Gastroesophageal sphincter (tissue), 4 donors: Measurements from ENCODE around the gene MYL2. TPM values are rescaled to one million over a fixed set of nuclear protein-coding genes. Genes with fewer than 3 reads are reported as not detected.

Experiments
- ATAC-seq: fragments of 150-250 bp; one replicate; pipeline ENCODE4 v1.9.1; 2016; ENCODE audit warnings: mild to moderate bottlenecking, moderate library complexity
- H3K27ac ChIP-seq, 4 donors: fragments of 200-600 bp; sonication (generic) in 3 of 4; 1 replicate in 3 of 4; 2 replicates in 1 of 4; pipeline ENCODE4 v1.5.1; 2016 to 2019
- H3K27me3 ChIP-seq: fragments of 200-600 bp; sonication (generic); one replicate; pipeline ENCODE4 v1.5.1; 2019
- H3K36me3 ChIP-seq, 2 donors: fragments of 200-600 bp; sonication (generic); one replicate each; pipeline ENCODE4 v1.5.1; 2019; ENCODE audit warnings: control low read depth in 1 of 2
- H3K4me1 ChIP-seq, 3 donors: fragments of 200-600 bp; sonication (generic); 1 replicate in 2 of 3; 2 replicates in 1 of 3; pipeline ENCODE4 v1.5.1; 2016 to 2019; ENCODE audit warnings: control low read depth in 2 of 3
- H3K4me3 ChIP-seq, 2 donors: fragments of 200-600 bp; sonication (generic); one replicate each; pipeline ENCODE4 v1.5.1; 2019; ENCODE audit warnings: mild to moderate bottlenecking in 1 of 2, moderate library complexity in 1 of 2
- H3K9me3 ChIP-seq, 3 donors: fragments of 200-600 bp; sonication (generic); one replicate each; pipeline ENCODE4 v1.5.1; 2017 to 2019; ENCODE audit warnings: control low read depth in 2 of 3
- EP300 ChIP-seq: sonication (generic); formaldehyde crosslinking; IDR thresholded peaks from one replicate; pipeline ENCODE4 v1.6.1; 2017; ENCODE audit warnings: antibody characterized with exemption, mild to moderate bottlenecking
- POLR2A ChIP-seq, 2 donors: fragments of 450-650 bp; IDR thresholded peaks; one replicate each; pipeline ENCODE4 v1.6.1; 2017; ENCODE audit warnings: antibody characterized with exemption in 2 of 2, mild to moderate bottlenecking in 2 of 2, moderate library complexity in 1 of 2
- POLR2AphosphoS5 ChIP-seq: sonication (generic); formaldehyde crosslinking; IDR thresholded peaks from one replicate; pipeline ENCODE4 v1.6.1; 2017; ENCODE audit warnings: antibody characterized with exemption
- WGBS, 2 donors: methylation state at CpG; one replicate each; pipeline ENCODE4 v1.1.5; 2018; ENCODE audit warnings: low coverage in 1 of 2; 5-methylcytosine and 5-hydroxymethylcytosine counted together
- total RNA-seq, 4 donors: library from RNA; depleted of rRNA; stranded (reverse); fragments of >200 nt; gene quantifications; one replicate each; pipeline ENCODE4 v1.1.0, GENCODE V29; 2016
- TF ChIP-seq, protein P1 (sequence below), 4 experiments: fragments of 200-600 bp in 2 of 4; fragments of 450-650 bp in 2 of 4; sonication (generic) in 1 of 4; IDR thresholded peaks; one replicate each; pipeline ENCODE4 v1.5.1; 2017 to 2019; ENCODE audit warnings: antibody characterized with exemption in 4 of 4, mild to moderate bottlenecking in 2 of 4, moderate library complexity in 2 of 4

The MYL2 gene, protein sequence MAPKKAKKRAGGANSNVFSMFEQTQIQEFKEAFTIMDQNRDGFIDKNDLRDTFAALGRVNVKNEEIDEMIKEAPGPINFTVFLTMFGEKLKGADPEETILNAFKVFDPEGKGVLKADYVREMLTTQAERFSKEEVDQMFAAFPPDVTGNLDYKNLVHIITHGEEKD
- total RNA-seq: not detected

DNA sequence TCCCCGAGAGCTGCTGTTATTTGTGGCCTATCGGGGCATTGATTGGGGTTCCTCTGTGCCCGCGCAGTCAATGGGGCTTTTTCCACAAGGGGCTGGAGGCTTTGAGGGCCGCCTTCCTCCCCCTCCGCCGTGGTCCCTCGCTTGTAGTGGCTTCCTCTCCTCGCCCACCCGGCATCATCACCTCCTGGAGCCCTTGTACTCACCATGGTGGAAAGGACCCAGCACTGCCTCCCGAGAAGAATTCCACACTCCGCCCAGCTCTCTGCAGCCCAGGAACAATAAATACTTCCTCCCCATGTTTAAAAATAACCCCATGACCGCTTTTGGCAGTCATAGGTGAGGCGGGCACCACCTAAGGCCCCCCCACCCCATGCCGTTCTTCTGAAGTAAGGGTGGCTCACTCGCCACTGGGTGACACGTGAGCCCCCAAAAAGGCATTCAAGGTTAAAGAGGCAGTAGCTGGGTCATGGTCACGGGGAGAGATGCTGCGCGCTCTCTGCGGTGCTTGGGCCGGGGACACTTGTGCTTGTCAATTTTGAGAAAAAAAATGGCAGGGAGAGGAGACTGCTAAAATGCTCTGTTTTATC, at the start of gene MYL2:
MYL2 (minus strand) TSS at position 256 of the 587 bp plus-strand sequence; CDS start at position 206, 50 bp downstream.
- Histone ChIP-seq H3K4me3 (no peak within 1 kb of the TSS), H3K9me3 (no peaks in the 10 kb centered on the region), H3K36me3 (no peaks in the 10 kb centered on the region), H3K27ac (no peak within 1 kb of the TSS), H3K4me1 (no peaks in the 10 kb centered on the region), H3K27me3 (peaks cover 49% of the 10 kb centered on the region)
- TF ChIP-seq, protein P1, sequence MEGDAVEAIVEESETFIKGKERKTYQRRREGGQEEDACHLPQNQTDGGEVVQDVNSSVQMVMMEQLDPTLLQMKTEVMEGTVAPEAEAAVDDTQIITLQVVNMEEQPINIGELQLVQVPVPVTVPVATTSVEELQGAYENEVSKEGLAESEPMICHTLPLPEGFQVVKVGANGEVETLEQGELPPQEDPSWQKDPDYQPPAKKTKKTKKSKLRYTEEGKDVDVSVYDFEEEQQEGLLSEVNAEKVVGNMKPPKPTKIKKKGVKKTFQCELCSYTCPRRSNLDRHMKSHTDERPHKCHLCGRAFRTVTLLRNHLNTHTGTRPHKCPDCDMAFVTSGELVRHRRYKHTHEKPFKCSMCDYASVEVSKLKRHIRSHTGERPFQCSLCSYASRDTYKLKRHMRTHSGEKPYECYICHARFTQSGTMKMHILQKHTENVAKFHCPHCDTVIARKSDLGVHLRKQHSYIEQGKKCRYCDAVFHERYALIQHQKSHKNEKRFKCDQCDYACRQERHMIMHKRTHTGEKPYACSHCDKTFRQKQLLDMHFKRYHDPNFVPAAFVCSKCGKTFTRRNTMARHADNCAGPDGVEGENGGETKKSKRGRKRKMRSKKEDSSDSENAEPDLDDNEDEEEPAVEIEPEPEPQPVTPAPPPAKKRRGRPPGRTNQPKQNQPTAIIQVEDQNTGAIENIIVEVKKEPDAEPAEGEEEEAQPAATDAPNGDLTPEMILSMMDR (IDR thresholded peaks at IDR 0.05): no peak
- TF ChIP-seq POLR2A (IDR thresholded peaks at IDR 0.05) (no peak), EP300 (no peak)
- no peak for ATAC-seq
- WGBS, 2 donors: 72 to 87% methylated on average over 6 to 9 of the region's 22 CpGs

DNA sequence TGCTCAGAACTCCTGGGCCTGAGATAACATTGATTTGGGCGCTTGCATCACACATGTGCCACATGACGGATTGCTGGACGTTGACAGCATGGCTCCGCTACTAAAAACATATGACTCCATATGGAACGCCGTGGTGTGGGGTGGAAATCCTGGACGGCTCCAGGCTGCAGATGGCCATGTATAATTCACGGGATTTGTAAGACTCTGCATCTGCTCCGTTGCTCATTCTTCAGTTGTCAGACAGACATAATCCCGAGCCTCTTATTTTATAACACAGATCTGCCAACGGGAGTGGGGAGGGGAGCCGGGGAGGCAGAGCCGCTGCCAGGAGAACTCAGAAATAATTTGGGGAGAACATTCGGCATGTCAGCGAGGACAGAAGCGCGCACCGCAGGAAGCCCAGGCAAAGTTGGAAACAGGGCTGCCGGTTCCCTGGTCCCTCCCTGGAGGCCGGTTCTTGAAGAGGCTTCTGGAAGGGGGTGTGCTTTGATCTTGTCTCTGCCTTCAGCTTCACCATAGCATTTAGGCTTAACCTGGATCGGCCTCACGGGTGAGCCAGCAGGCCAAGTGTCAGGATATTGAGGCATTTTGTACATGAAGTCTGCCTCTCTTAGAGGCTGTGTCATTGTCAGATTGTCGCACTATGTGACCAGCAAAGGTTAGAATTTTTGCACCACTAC, 45.8 kb upstream of the MYL2 start:
- H3K27me3 ChIP-seq: peaks cover 65% of the 10 kb centered on the region
- peaks cover 0 to 6% (median 0%) of the 10 kb centered on the region in 3 donors for H3K9me3 ChIP-seq
- WGBS, 2 donors: 26 to 46% methylated on average over 6 to 9 of the region's 23 CpGs
- H3K4me1 ChIP-seq: no peaks in the 10 kb centered on the region
- no peaks in the 10 kb centered on the region for H3K36me3 ChIP-seq
- H3K27ac ChIP-seq: no peak overlapping the region
- no peak overlapping the region for H3K4me3 ChIP-seq
- TF ChIP-seq EP300: no peak
- TF ChIP-seq POLR2AphosphoS5: no peak
- TF ChIP-seq POLR2A (IDR thresholded peaks at IDR 0.05): no peak
- TF ChIP-seq, protein P1 (IDR thresholded peaks at IDR 0.05): no peak
- ATAC-seq: no peak

DNA sequence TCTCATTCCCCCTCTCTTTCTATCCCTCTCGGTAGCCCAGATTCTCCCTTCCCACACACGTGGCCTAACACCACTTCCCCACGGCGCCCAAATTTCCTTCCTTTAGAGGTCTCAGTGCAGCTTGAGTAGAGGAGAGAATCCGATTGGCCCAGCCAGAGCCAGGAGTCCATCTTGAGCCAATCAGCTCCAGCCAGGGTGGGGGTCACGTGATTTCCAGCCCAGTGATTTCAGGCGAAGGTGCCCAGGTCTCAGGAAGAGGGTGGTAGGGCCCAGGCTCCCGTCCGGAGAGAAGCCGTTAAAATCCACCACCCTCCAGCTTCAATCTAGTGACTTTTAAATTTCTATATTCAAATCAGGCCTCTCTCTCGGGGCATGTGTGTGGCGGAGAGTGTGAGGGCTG, 45.2 kb upstream of the MYL2 start:
- Histone ChIP-seq H3K36me3 (no peaks in the 10 kb centered on the region), H3K4me1 (no peaks in the 10 kb centered on the region), H3K27me3 (peaks cover 66% of the 10 kb centered on the region), H3K27ac (no peak overlapping the region), H3K9me3 (peaks cover 0 to 4% (median 0%) of the 10 kb centered on the region in 3 donors), H3K4me3 (no peak overlapping the region)
- no peak for ATAC-seq
- 55 to 80% methylated on average over 1 to 9 of the region's 12 CpGs for WGBS, 2 donors
- TF ChIP-seq POLR2A (IDR thresholded peaks at IDR 0.05) (no peak), POLR2AphosphoS5 (no peak), EP300 (no peak)
- TF ChIP-seq, protein P1 (IDR thresholded peaks at IDR 0.05): no peak

DNA sequence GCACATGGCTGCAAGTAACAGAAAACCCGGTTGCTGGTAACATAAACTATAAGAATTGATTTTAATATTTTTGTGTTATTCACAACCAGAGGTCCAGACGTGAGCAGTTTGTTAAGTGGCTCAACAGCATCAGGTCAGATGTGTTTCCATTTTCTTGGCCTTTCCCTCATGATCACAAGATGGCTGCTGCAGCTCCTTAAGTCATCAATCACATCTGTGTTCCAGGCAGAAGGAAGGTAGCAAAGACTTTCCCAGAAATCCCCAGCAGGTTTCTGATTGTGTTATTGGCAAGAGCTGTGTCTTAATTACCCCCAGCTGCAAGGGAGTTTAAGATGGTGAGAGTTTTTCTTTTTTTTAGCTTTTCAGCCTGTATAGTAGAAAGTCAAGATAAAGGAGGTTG, 40.4 kb upstream of the MYL2 start:
- no peak for ATAC-seq
- H3K27me3 ChIP-seq: peaks cover 63% of the 10 kb centered on the region

More for the DNA sequence above, 40.4 kb upstream of the MYL2 start:
- TF ChIP-seq, protein P1 (IDR thresholded peaks at IDR 0.05): no peak
- TF ChIP-seq POLR2A (IDR thresholded peaks at IDR 0.05) (no peak), EP300 (no peak), POLR2AphosphoS5 (no peak)
- Histone ChIP-seq H3K4me1 (no peaks in the 10 kb centered on the region), H3K4me3 (no peak overlapping the region), H3K9me3 (peaks cover 0 to 5% (median 0%) of the 10 kb centered on the region in 3 donors), H3K36me3 (no peaks in the 10 kb centered on the region), H3K27ac (no peak overlapping the region)
- WGBS, 2 donors: 69 to 88% methylated on average over 2 of the region's 2 CpGs
